Measurements from ENCODE around the gene NAGPA. TPM values are rescaled to one million over a fixed set of nuclear protein-coding genes. Genes with fewer than 3 reads are reported as not detected.

The NAGPA gene
- total and polyA plus RNA-seq, 2 experiments from 2014 or later: 32.2 to 35.7 TPM

DNA sequence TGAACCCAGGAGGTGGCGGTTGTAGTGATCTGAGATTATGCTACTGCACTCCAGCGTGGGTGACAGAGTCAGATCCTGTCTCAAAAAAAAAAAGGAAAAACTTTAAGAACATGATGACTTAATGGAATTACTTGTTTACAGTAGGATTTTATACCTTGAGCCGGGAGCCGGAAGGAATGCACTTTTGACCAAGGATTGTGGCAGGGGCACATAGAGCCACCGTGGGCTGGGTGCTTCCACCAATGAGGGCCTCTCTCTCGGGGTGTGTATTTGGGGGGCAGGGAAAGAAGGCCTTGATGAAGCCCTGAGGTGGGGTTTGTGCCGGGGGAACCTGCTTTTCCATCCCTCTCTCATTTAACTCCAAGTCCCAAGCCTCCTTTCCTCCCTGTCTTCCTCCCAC lies 6.7 kb upstream of the NAGPA start:
- H3K4me2 ChIP-seq: peak overlapping the region; percentile 46
- peak overlapping the region; percentile 57 for H3K27ac ChIP-seq
- H3K9me3 ChIP-seq (ENCODE audit: low read depth): no peaks in the 10 kb centered on the region
- H3K27me3 ChIP-seq: no peaks in the 10 kb centered on the region
- H3K4me1 ChIP-seq (ENCODE audit: insufficient read depth): peaks cover 25% of the 10 kb centered on the region
- no peaks in the 10 kb centered on the region for H4K20me1 ChIP-seq (ENCODE audit: insufficient read depth, poor library complexity, severe bottlenecking)
- no peaks in the 10 kb centered on the region for H3K79me2 ChIP-seq
- no peaks in the 10 kb centered on the region for H3K36me3 ChIP-seq (replicated peaks; ENCODE audit: insufficient read depth, low read depth)
- H2AFZ ChIP-seq: no peak overlapping the region
- peak; percentile 54 for DNase-seq (ENCODE audit: low spot score)
- TF ChIP-seq EZH2 (IDR thresholded peaks at IDR 0.05; ENCODE audit: borderline replicate concordance): no peak
- TF ChIP-seq EZH2phosphoT487 (IDR thresholded peaks at IDR 0.05; ENCODE audit: low read depth, severe bottlenecking, unreplicated experiment): peak; percentile 47
- TF ChIP-seq, protein P1, sequence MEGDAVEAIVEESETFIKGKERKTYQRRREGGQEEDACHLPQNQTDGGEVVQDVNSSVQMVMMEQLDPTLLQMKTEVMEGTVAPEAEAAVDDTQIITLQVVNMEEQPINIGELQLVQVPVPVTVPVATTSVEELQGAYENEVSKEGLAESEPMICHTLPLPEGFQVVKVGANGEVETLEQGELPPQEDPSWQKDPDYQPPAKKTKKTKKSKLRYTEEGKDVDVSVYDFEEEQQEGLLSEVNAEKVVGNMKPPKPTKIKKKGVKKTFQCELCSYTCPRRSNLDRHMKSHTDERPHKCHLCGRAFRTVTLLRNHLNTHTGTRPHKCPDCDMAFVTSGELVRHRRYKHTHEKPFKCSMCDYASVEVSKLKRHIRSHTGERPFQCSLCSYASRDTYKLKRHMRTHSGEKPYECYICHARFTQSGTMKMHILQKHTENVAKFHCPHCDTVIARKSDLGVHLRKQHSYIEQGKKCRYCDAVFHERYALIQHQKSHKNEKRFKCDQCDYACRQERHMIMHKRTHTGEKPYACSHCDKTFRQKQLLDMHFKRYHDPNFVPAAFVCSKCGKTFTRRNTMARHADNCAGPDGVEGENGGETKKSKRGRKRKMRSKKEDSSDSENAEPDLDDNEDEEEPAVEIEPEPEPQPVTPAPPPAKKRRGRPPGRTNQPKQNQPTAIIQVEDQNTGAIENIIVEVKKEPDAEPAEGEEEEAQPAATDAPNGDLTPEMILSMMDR (IDR thresholded peaks at IDR 0.05; ENCODE audit: poor library complexity): no peak
- H3K4me3 ChIP-seq: no peak overlapping the region
- no peaks in the 10 kb centered on the region for H3K9me2 ChIP-seq (replicated peaks; ENCODE audit: insufficient read depth)
- 41% methylated on average over 7 of the region's 7 CpGs for WGBS (ENCODE audit: low lambda C conversion rate, missing lambda C conversion rate)

DNA sequence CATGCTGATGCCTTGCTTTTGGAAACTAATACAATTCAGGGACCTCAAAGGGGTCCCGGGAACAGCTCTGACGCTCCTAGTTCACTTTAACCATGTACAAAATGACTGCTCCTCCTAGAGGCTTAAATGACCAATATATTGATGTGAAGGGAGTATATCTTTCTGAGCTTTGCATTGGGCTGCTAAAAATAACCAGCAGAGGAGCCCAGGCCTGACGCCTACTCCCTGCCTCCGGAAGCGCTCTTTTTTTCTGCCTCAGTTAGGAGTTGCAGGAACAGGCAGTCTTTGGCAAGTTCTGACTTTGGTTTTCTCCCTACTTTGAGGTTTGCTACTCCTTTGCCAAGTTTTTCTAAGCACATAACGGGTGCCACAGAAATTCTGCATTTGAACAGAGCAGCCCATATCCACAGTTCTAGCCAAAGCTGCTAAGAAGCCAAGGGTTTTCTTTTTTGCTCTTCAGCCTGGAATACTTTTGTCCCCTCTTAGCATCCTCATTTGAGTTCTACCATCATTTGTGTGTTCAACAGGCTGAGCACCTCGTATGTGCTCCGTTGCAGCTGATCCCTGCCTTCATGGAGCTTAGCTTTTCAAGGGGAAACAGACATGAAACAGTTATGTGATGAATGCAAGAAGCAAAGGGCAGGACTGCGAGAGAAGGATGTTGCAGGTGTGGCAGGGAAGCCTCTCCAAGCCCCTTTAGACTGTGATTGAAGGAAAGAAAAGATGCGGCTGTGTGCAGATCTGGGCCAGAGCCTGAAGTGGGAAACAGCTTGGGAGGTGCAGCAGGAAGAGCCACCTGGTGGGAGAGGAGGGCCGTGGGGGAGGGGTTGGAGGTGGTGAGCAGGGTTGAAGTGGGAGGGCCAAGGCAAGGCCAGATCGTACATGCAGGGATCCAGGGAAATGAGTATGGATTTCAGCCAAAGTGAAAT lies 2.8 kb upstream of the NAGPA start:
- DNase-seq (ENCODE audit: low spot score): no peak
- Histone ChIP-seq H3K36me3 (replicated peaks; ENCODE audit: insufficient read depth, low read depth) (no peaks in the 10 kb centered on the region), H2AFZ (no peak overlapping the region), H3K27me3 (no peaks in the 10 kb centered on the region), H4K20me1 (ENCODE audit: insufficient read depth, poor library complexity, severe bottlenecking) (no peaks in the 10 kb centered on the region), H3K4me2 (peak overlapping the region; percentile 58), H3K4me3 (no peak overlapping the region), H3K9me3 (ENCODE audit: low read depth) (no peaks in the 10 kb centered on the region), H3K27ac (peak overlapping the region; percentile 92), H3K4me1 (ENCODE audit: insufficient read depth) (peaks cover 25% of the 10 kb centered on the region), H3K79me2 (peaks cover 8% of the 10 kb centered on the region), H3K9me2 (replicated peaks; ENCODE audit: insufficient read depth) (no peaks in the 10 kb centered on the region)
- TF ChIP-seq EZH2 (IDR thresholded peaks at IDR 0.05; ENCODE audit: borderline replicate concordance) (no peak), EZH2phosphoT487 (IDR thresholded peaks at IDR 0.05; ENCODE audit: low read depth, severe bottlenecking, unreplicated experiment) (no peak)
- TF ChIP-seq, protein P1 (IDR thresholded peaks at IDR 0.05; ENCODE audit: poor library complexity): peak; percentile 8
- WGBS (ENCODE audit: low lambda C conversion rate, missing lambda C conversion rate): 61% methylated on average over 12 of the region's 12 CpGs

DNA sequence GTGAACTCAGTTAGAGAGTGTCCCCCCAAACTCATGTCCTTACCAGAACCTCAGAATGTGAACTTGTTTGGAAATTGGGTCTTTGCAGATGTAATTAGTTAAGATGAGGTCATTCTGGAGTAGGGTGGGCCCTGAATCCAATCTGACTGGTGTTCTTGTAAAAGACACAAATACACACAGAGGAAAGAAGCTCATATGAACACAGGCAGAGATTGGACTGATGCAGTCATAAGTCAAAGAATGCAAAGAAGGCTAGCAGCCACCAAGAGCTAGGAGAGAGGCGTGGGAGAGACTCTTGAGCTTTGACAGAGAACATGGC lies 2.1 kb upstream of the NAGPA start:
- Histone ChIP-seq H3K27me3 (no peaks in the 10 kb centered on the region), H4K20me1 (ENCODE audit: insufficient read depth, poor library complexity, severe bottlenecking) (no peaks in the 10 kb centered on the region), H3K4me1 (ENCODE audit: insufficient read depth) (peaks cover 19% of the 10 kb centered on the region), H3K9me2 (replicated peaks; ENCODE audit: insufficient read depth) (no peaks in the 10 kb centered on the region), H3K9me3 (ENCODE audit: low read depth) (no peaks in the 10 kb centered on the region), H2AFZ (no peak overlapping the region), H3K4me2 (peak overlapping the region; percentile 58), H3K79me2 (peaks cover 8% of the 10 kb centered on the region), H3K36me3 (replicated peaks; ENCODE audit: insufficient read depth, low read depth) (no peaks in the 10 kb centered on the region), H3K27ac (peak overlapping the region; percentile 92), H3K4me3 (no peak overlapping the region)
- no peak for TF ChIP-seq EZH2 (IDR thresholded peaks at IDR 0.05; ENCODE audit: borderline replicate concordance)
- TF ChIP-seq EZH2phosphoT487 (IDR thresholded peaks at IDR 0.05; ENCODE audit: low read depth, severe bottlenecking, unreplicated experiment): no peak
- TF ChIP-seq, protein P1 (IDR thresholded peaks at IDR 0.05; ENCODE audit: poor library complexity): no peak
- WGBS (ENCODE audit: low lambda C conversion rate, missing lambda C conversion rate): 47% methylated on average over 1 of the region's 1 CpG
- no peak for DNase-seq (ENCODE audit: low spot score)
